Germinal center (tissue), 1 donor: ENCODE results near the gene SLFN12L.
"Not testable (repeated sequence)": the region's sequence is repeated elsewhere in the genome, so short reads cannot be mapped to it uniquely, and the experiment has no call there.

Experiments
- DNase-seq: peaks from one replicate; pipeline ENCODE4 v3.0.0; 2012; ENCODE audit warnings: mixed read lengths, low spot score

SLFN12L gene

GRCh38 chr17:35542990-35543389 is 5.5 kb upstream of the SLFN12L start:
- DNase-seq, result no peak

- DNase-seq, result no peak
Measured at GRCh38 chr17:35541434-35541833, 4.0 kb upstream of the SLFN12L start.

GRCh38 chr17:35540589-35541404 is 3.3 kb upstream of the SLFN12L start:
- peak; percentile 40 for DNase-seq

- DNase-seq, result no peak
Measured at GRCh38 chr17:35539659-35540026, 2.2 kb upstream of the SLFN12L start.

- no peak for DNase-seq
Measured at GRCh38 chr17:35536664-35537171, 760 bp downstream of the SLFN12L start.

- not testable (repeated sequence) for DNase-seq
Measured at GRCh38 chr17:35535406-35535805, 2.1 kb downstream of the SLFN12L start.

GRCh38 chr17:35534576-35535093 is 2.8 kb downstream of the SLFN12L start:
- DNase-seq, result no peak

- DNase-seq, result no peak
Measured at GRCh38 chr17:35531160-35531559, 6.3 kb downstream of the SLFN12L start.

- no peak for DNase-seq
Measured at GRCh38 chr17:35529866-35530265, 7.6 kb downstream of the SLFN12L start.

- DNase-seq, result not testable (repeated sequence)
Measured at GRCh38 chr17:35529326-35529725, 8.2 kb downstream of the SLFN12L start.

GRCh38 chr17:35523296-35523695 is 14.2 kb downstream of the SLFN12L start:
- DNase-seq, result no peak

GRCh38 chr17:35521654-35522256 is 15.7 kb downstream of the SLFN12L start:
- not testable (repeated sequence) for DNase-seq

GRCh38 chr17:35521150-35521549 is 16.3 kb downstream of the SLFN12L start:
- no peak for DNase-seq

GRCh38 chr17:35519906-35520442 is 17.5 kb downstream of the SLFN12L start:
- DNase-seq, result no peak

GRCh38 chr17:35519439-35519838 is 18.0 kb downstream of the SLFN12L start:
- no peak for DNase-seq

- DNase-seq, result not testable (repeated sequence)
Measured at GRCh38 chr17:35518431-35518830, 19.0 kb downstream of the SLFN12L start.

- no peak for DNase-seq
Measured at GRCh38 chr17:35515027-35515426, 22.5 kb downstream of the SLFN12L start.

GRCh38 chr17:35514564-35514963 is 22.9 kb downstream of the SLFN12L start:
- DNase-seq, result no peak

- no peak for DNase-seq
Measured at GRCh38 chr17:35510052-35510451, 27.4 kb downstream of the SLFN12L start.

GRCh38 chr17:35507714-35508113 is 29.8 kb downstream of the SLFN12L start:
- DNase-seq, result not testable (repeated sequence)

GRCh38 chr17:35499548-35499947 is 37.9 kb downstream of the SLFN12L start:
- no peak for DNase-seq

GRCh38 chr17:35498448-35499178 is 38.9 kb downstream of the SLFN12L start:
- DNase-seq, result no peak
